ENCODE results near the gene DOCK9.
"Not testable (repeated sequence)": the region's sequence is repeated elsewhere in the genome, so short reads cannot be mapped to it uniquely, and the experiment has no call there.

DOCK9 gene

GRCh38 chr13:98765996-98766519 is 211.8 kb downstream of the DOCK9 start:
- Mint-ChIP-seq H3K27me3 (peaks cover 12% of the 10 kb centered on the region), H3K4me1 (no peaks in the 10 kb centered on the region), H3K36me3 (no peaks in the 10 kb centered on the region)

GRCh38 chr13:98761986-98762616 is 215.8 kb downstream of the DOCK9 start:
- Mint-ChIP-seq H3K4me1 (no peaks in the 10 kb centered on the region), H3K36me3 (no peaks in the 10 kb centered on the region), H3K4me3 (no peak overlapping the region), H3K27me3 (peaks cover 8% of the 10 kb centered on the region), H3K9me3 (peaks cover 7% of the 10 kb centered on the region), H3K27ac (no peak overlapping the region)

More at GRCh38 chr13:98765996-98766519, 211.8 kb downstream of the DOCK9 start:
- H3K9me3 Mint-ChIP-seq, result peaks cover 2% of the 10 kb centered on the region
- H3K4me3 Mint-ChIP-seq, result no peak overlapping the region
- H3K27ac Mint-ChIP-seq, result no peak overlapping the region

GRCh38 chr13:98761126-98761985 is 216.5 kb downstream of the DOCK9 start:
- Mint-ChIP-seq H3K4me1 (no peaks in the 10 kb centered on the region), H3K27me3 (peaks cover 11% of the 10 kb centered on the region), H3K36me3 (no peaks in the 10 kb centered on the region), H3K9me3 (peaks cover 7% of the 10 kb centered on the region), H3K4me3 (no peak overlapping the region), H3K27ac (no peak overlapping the region)

GRCh38 chr13:98755729-98756128 is 222.1 kb downstream of the DOCK9 start:
- peaks cover 1% of the 10 kb centered on the region for H3K9me3 Mint-ChIP-seq
- no peak overlapping the region for H3K27ac Mint-ChIP-seq
- H3K4me3 Mint-ChIP-seq, result no peak overlapping the region
- no peaks in the 10 kb centered on the region for H3K36me3 Mint-ChIP-seq
- peaks cover 30% of the 10 kb centered on the region for H3K27me3 Mint-ChIP-seq
- H3K4me1 Mint-ChIP-seq, result no peaks in the 10 kb centered on the region

- H3K4me1 Mint-ChIP-seq, result no peaks in the 10 kb centered on the region
- H3K4me3 Mint-ChIP-seq, result no peak overlapping the region
- H3K9me3 Mint-ChIP-seq, result no peaks in the 10 kb centered on the region
- no peaks in the 10 kb centered on the region for H3K36me3 Mint-ChIP-seq
- peaks cover 33% of the 10 kb centered on the region for H3K27me3 Mint-ChIP-seq
- H3K27ac Mint-ChIP-seq, result no peak overlapping the region
Measured at GRCh38 chr13:98755116-98755515, 222.7 kb downstream of the DOCK9 start.

- not testable (repeated sequence) for H3K4me3 Mint-ChIP-seq, H3K9me3 Mint-ChIP-seq, H3K36me3 Mint-ChIP-seq, H3K4me1 Mint-ChIP-seq, H3K27ac Mint-ChIP-seq
- peaks cover 34% of the 10 kb centered on the region for H3K27me3 Mint-ChIP-seq
Measured at GRCh38 chr13:98754468-98754867, 223.4 kb downstream of the DOCK9 start.

- H3K27ac Mint-ChIP-seq, result no peak within 1 kb of the TSS
- H3K36me3 Mint-ChIP-seq, result no peaks in the 10 kb centered on the region
- peaks cover 37% of the 10 kb centered on the region for H3K27me3 Mint-ChIP-seq
- peak within 1 kb of the TSS; percentile 2 for H3K4me3 Mint-ChIP-seq
- H3K4me1 Mint-ChIP-seq, result no peaks in the 10 kb centered on the region
- H3K9me3 Mint-ChIP-seq, result no peaks in the 10 kb centered on the region
Measured at GRCh38 chr13:98752467-98753290, 225.2 kb downstream of the DOCK9 start, which contains the start of gene SLC15A1. Gene SLC15A1 (minus strand): TSS chr13:98752672. CDS start chr13:98752598, 74 bp downstream.

GRCh38 chr13:98751861-98752466 is 225.9 kb downstream of the DOCK9 start:
- Mint-ChIP-seq H3K36me3 (no peaks in the 10 kb centered on the region), H3K27me3 (peaks cover 36% of the 10 kb centered on the region), H3K27ac (no peak overlapping the region), H3K9me3 (no peaks in the 10 kb centered on the region), H3K4me3 (no peak overlapping the region), H3K4me1 (no peaks in the 10 kb centered on the region)

- Mint-ChIP-seq H3K4me1 (no peaks in the 10 kb centered on the region), H3K36me3 (no peaks in the 10 kb centered on the region), H3K27ac (no peak overlapping the region), H3K4me3 (no peak overlapping the region), H3K9me3 (no peaks in the 10 kb centered on the region), H3K27me3 (peaks cover 32% of the 10 kb centered on the region)
Measured at GRCh38 chr13:98751367-98751782, 226.5 kb downstream of the DOCK9 start.

GRCh38 chr13:98749501-98749900 is 228.4 kb downstream of the DOCK9 start:
- no peak overlapping the region for H3K4me3 Mint-ChIP-seq
- peaks cover 31% of the 10 kb centered on the region for H3K27me3 Mint-ChIP-seq
- no peaks in the 10 kb centered on the region for H3K36me3 Mint-ChIP-seq
- H3K4me1 Mint-ChIP-seq, result no peaks in the 10 kb centered on the region
- H3K9me3 Mint-ChIP-seq, result no peaks in the 10 kb centered on the region
- no peak overlapping the region for H3K27ac Mint-ChIP-seq

GRCh38 chr13:98746968-98747367 is 230.9 kb downstream of the DOCK9 start:
- Mint-ChIP-seq H3K9me3 (no peaks in the 10 kb centered on the region), H3K27me3 (peaks cover 14% of the 10 kb centered on the region), H3K4me1 (no peaks in the 10 kb centered on the region), H3K36me3 (no peaks in the 10 kb centered on the region), H3K4me3 (no peak overlapping the region), H3K27ac (no peak overlapping the region)
